ENCODE measurements around the gene NHP2.
"Not testable (repeated sequence)": the region's sequence is repeated elsewhere in the genome, so short reads cannot be mapped to it uniquely, and the experiment has no call there.

The NHP2 gene

GRCh38 chr5:178153530-178154340 is at the start of gene NHP2:
Gene NHP2, minus strand, starts transcription at chr5:178153885. Its CDS starts 68 bp downstream, at chr5:178153817.
- peak within 1 kb of the TSS; percentile 82 for H3K27ac ChIP-seq
- TF ChIP-seq, protein P1, sequence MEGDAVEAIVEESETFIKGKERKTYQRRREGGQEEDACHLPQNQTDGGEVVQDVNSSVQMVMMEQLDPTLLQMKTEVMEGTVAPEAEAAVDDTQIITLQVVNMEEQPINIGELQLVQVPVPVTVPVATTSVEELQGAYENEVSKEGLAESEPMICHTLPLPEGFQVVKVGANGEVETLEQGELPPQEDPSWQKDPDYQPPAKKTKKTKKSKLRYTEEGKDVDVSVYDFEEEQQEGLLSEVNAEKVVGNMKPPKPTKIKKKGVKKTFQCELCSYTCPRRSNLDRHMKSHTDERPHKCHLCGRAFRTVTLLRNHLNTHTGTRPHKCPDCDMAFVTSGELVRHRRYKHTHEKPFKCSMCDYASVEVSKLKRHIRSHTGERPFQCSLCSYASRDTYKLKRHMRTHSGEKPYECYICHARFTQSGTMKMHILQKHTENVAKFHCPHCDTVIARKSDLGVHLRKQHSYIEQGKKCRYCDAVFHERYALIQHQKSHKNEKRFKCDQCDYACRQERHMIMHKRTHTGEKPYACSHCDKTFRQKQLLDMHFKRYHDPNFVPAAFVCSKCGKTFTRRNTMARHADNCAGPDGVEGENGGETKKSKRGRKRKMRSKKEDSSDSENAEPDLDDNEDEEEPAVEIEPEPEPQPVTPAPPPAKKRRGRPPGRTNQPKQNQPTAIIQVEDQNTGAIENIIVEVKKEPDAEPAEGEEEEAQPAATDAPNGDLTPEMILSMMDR (conservative IDR thresholded peaks at IDR 0.05), result no peak

- no peak overlapping the region for H3K27ac ChIP-seq
- TF ChIP-seq, protein P1 (conservative IDR thresholded peaks at IDR 0.05), result no peak
Measured at GRCh38 chr5:178202541-178202940, 48.9 kb upstream of the NHP2 start.

DNA sequence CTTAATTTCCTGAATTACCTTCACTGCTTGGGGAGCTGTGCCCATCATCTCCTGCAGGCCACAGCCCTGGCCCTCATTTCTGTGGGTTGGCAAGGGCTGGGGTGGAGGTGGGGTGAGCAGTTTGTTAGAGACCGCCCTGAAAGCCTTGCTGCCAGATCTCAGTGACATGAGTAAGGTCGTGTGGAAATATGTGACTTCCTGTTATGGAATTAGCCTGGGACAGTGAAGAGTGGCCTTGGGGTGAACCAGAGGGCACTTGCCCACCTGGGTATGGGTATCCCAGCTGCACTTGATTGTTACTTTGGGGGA is 48.2 kb upstream of the NHP2 start:
- H3K27ac ChIP-seq, result no peak overlapping the region
- TF ChIP-seq, protein P1 (conservative IDR thresholded peaks at IDR 0.05), result no peak

GRCh38 chr5:178201221-178201926 is 47.7 kb upstream of the NHP2 start:
- TF ChIP-seq, protein P1 (conservative IDR thresholded peaks at IDR 0.05), result no peak
- H3K27ac ChIP-seq, result no peak overlapping the region

DNA sequence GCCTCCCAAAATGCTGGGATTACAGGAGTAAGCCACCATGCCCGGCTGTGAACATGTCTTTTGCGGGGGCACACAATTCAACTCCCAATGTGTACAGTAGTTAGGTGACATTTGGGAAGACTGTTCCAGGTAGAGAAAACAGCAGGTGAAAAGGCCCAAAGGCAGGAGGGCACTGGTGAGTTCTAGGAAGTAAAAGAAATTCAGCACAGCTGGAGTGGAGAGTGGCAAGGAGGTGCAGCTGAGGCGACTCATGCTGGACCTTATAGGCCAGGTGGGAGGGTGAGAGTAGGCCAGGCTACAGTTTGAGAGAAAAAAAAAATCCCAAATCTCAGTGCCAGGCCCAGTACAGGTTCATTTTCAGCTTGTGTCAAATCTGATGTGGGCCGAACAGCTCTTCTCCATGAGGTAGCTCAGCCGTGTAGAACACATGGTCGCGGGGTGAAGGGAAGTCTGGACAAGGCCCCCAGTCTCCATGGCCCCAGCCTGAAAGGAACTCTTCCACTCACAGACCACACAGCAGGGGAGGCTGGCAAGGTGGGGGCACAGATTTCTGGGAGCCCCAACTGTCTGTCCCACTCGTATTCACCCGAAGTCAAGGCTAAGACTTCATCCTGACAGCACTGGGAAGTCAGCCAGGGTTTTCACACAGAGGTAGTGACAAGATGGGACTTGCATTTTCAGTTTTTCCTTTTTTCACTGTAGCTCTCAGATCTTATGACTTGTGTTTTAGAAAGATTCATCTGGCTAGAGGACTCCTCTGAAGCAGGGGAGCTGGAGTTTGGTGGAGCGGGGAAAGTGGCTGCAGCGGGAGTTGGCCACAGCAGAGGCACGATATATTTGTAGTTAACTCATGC is 46.1 kb upstream of the NHP2 start:
- H3K27ac ChIP-seq, result no peak overlapping the region
- TF ChIP-seq, protein P1 (conservative IDR thresholded peaks at IDR 0.05), result no peak

GRCh38 chr5:178198706-178199105 is 45.0 kb upstream of the NHP2 start:
- H3K27ac ChIP-seq, result no peak overlapping the region
- TF ChIP-seq, protein P1 (conservative IDR thresholded peaks at IDR 0.05), result no peak

GRCh38 chr5:178198151-178198550 is 44.5 kb upstream of the NHP2 start:
- H3K27ac ChIP-seq, result not testable (repeated sequence)

Measured in VCaP (cell line).